ENCODE data around the gene CFAP46.

DNA sequence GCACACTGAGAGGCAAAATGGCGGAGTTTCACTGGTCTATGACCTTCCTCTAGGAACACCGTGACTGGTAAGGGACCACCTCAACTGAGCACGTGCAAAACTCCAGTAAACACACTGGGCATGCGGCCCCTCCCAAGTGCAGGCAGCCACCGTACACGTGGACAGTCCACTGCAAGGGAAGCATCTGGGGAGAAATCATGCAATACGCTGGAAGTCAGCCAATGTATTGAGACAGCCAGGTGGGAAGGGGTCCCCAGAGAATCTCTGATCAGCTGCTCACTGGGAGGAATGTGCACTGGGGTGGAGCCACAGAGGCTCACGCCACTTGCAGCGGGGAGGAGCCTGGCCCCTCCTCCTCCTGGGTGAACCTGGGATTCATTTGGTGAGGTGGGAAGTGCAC lies 49.3 kb downstream of the CFAP46 start:
- TF ChIP-seq, protein P1, sequence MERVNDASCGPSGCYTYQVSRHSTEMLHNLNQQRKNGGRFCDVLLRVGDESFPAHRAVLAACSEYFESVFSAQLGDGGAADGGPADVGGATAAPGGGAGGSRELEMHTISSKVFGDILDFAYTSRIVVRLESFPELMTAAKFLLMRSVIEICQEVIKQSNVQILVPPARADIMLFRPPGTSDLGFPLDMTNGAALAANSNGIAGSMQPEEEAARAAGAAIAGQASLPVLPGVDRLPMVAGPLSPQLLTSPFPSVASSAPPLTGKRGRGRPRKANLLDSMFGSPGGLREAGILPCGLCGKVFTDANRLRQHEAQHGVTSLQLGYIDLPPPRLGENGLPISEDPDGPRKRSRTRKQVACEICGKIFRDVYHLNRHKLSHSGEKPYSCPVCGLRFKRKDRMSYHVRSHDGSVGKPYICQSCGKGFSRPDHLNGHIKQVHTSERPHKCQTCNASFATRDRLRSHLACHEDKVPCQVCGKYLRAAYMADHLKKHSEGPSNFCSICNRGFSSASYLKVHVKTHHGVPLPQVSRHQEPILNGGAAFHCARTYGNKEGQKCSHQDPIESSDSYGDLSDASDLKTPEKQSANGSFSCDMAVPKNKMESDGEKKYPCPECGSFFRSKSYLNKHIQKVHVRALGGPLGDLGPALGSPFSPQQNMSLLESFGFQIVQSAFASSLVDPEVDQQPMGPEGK (CRISPR knock-in tag; IDR thresholded peaks at IDR 0.05; ENCODE audit: borderline replicate concordance) = no peak
- TF ChIP-seq RARB (CRISPR knock-in tag; IDR thresholded peaks at IDR 0.05) (no peak), ZFP30 (CRISPR knock-in tag; IDR thresholded peaks at IDR 0.05) (no peak), ZNF70 (CRISPR knock-in tag; IDR thresholded peaks at IDR 0.05) (no peak), BACH2 (CRISPR knock-in tag; IDR thresholded peaks at IDR 0.05; ENCODE audit: borderline replicate concordance) (no peak)

Measured in SK-N-SH treated with all-trans-retinoic acid at 6 μM for 48 hours (cell line).